ENCODE measurements around the gene SLC4A4.

SLC4A4 gene

DNA sequence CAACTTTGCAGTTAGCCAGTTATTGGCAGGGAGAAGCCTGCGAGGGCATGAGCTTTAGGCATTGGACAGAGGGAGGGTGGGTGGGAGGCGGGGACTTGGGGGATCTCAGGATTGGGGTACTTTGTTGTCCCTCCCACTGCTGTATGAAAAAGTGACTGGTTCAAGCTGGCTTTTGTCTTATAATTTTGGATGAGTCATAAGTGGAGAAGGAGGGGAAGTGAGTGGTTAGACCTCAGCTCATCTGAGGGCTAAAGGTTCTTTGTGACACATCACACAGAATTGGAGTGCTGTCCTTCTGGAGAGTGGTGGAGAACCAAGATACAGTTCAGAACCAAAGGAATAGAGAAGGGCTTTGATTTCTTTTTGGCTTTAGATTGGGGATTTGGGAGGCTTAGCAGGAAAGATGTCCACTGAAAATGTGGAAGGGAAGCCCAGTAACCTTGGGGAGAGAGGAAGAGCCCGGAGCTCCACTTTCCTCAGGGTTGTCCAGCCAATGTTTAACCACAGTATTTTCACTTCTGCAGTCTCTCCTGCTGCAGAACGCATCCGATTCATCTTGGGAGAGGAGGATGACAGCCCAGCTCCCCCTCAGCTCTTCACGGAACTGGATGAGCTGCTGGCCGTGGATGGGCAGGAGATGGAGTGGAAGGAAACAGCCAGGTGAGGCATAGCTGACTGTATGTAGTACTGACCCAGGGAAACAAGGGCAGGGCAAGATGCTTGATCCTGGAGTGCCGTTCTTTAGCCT lies at the start of gene SLC4A4:
SLC4A4 (plus strand) TSS at position 175 of the 748 bp plus-strand sequence.
- DNase-seq = no peak

DNA sequence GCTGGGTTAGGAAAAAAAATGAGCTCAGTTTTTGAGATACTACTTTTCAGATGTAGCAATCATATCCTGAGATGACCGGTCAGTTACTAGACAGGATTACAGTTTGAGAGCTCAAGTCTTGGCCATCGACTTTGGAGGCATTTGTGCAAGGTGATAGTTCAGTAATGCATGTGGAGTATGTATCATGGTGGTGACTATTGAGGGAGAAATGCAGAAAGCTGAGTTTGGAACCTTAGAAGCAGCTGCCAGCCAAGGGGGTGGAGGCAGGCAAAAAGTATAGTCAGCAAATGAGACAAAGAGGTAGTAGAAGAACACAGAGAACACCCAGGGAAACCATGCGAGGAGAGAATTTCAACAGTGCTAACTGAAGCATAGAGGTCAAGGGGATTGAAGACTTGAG lies 48.7 kb upstream of the SLC4A4 start:
- DNase-seq = no peak

DNA sequence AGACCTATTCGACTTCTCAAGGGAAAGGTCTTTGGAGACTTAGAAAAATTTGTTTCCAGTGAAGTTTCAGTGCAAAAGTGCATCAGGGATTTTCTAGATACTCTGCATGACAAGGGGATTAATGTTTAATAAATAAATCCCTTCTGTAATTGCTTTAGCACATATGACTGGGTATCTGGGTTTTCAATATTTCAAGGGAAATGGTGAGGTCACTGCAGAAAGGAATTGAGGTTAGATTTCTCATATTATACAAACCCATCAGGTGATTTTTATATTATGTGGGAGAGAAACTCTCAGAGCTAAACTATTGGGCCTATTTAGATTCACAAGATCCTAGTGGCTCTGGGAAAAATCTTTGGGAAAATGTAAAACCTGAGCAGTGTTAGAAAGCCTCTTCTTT lies 48.3 kb upstream of the SLC4A4 start:
- no peak for DNase-seq

DNA sequence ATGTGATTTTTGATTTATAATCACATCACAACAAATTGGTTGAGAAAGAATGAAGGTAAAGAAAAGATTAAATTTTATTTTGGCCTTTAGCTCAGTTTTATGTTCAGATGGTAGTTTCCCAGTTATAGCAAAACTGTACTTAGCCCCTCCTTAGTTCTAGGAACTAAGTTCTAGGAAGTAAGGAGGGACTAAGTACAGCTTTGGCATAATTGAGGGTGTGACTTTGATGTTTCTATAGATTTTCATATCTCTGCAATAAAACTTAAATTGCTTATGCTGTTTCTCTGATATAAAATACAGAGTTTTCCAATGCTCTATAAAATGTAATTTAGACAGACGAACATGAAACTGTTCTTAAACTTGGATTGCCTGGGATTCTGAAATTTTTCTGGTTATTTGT lies 46.6 kb upstream of the SLC4A4 start:
- no peak for DNase-seq

DNA sequence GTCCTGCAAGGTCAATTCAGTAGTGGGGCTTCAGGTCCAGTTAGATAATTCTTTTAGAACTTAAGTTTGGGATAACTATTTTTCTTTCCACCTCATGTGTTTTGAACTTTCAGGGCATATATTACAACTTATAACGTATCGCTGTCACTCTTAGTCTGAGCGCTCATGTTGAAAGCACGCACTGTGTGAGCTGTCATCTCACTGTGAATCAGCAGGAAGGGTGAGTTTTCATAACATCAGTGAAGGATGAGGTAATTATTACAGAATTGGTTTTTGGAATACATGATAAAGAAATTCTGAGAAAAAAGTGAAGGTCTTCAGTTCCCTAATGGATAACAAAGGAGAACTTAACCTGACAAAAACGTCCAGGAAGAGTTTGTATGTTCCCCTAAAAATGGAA lies 45.1 kb upstream of the SLC4A4 start:
- no peak for DNase-seq

DNA sequence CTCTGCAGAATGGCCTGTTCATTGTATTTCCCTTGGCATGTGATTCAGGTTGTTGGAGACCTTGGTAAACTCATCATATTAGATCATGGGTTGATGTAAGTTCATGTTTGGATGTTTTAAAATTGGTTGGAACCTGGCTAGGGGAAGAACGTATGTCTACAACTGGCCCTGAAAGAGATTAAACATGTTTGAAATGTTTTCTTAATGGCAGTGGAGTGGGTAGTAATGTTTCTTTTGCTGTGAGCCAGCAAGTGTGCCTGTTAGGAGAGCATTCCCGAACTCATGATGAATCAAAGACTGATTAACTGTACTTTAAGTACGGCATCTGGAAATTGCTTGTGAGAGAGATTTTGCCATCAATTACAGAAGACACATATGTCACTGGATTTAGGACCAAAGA lies 44.5 kb upstream of the SLC4A4 start:
- DNase-seq = no peak

DNA sequence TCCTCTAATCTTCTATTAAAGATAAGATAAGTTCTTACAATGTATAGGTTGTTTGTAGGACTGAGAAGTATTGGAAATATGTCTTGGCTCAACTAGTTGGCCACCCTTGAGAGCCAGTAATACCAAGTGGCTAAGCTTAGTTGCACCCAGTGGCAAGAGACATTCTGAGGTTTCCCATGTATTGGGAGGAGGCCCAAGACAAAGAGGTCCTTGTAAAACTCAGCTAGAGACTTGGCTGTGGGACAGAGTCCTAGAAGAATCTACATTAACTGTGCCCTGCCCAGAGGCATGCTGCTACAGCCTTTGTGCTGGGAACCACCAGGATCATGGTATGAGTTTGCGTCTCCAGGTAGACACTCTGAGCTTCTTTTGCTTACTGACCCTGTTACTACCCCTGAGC lies 41.9 kb upstream of the SLC4A4 start:
- no peak for DNase-seq

DNA sequence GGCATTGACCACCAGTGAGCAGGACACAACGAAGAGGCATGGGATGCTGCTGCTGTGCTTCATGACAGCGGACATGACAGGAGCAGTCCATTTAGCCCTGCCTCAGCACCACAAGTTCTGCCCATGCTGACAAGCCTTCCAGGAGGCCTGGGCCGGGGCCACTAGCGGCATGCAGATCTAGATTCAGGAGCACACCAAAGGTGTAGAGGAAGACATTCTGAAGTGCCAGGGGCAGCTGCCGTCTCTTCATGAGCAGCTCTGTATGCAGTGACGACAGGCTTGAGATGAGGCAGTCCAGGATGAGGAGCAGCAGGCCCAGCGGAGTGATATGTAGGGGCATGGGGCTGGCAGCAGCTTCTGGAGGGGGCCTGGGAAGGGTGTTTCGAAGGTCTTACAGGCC lies 38.5 kb upstream of the SLC4A4 start:
- no peak for DNase-seq

DNA sequence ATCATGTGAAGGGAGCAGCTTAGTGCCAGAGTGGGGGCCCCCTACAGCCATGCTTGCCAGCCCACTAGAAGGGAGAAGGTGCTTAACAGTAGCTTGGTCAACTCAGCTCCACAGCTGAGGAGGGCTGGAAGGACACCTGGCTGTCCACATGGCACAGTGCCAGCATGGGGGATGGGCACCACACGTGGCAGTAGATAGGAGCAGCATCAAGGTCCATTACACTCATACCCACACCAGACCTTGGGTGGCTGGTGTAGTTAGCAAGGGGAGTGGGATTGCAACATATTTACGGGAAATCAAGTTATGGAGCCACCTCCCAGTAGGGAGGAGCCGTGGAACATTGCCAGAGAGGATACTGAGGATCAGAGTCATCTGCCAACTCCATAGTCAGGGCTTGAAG lies 37.9 kb upstream of the SLC4A4 start:
- DNase-seq = no peak

DNA sequence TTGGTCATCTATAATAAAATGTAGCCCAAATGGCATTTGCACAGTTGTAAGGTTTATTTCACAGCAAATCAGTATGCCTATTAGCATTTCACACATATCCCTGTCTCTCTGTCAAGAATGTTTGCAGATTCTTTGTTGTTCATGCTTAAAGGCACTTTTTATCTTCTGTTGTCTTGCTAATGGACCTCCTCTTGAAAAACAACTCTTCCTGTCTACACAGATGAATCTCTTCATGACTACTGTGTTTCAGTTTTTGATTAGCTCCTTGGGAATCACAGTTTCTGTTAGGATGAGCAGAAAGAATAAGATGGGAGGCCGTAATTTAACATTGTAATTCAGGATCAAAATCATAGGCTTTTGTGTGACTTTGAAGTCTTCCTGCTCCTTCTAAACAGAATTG lies 35.5 kb upstream of the SLC4A4 start:
- DNase-seq = no peak

DNA sequence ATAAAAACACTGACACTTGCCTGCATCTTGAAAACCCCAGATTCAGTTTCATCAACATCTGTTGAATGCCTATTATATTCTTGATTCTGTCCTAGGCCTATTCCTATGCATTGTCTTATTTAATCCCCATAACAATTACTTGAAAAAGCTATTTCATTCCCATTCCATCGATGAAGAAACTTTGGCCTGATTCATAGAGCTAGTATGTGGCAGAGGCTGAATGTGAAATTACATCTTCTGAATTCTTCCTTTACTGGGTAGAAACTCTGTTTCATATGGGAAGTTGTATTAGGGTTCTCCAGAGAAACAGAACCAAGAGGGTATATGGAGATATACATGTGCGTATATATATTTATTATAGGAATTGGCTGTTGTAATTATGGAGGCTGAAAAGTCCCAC lies 35.0 kb upstream of the SLC4A4 start:
- DNase-seq = no peak

DNA sequence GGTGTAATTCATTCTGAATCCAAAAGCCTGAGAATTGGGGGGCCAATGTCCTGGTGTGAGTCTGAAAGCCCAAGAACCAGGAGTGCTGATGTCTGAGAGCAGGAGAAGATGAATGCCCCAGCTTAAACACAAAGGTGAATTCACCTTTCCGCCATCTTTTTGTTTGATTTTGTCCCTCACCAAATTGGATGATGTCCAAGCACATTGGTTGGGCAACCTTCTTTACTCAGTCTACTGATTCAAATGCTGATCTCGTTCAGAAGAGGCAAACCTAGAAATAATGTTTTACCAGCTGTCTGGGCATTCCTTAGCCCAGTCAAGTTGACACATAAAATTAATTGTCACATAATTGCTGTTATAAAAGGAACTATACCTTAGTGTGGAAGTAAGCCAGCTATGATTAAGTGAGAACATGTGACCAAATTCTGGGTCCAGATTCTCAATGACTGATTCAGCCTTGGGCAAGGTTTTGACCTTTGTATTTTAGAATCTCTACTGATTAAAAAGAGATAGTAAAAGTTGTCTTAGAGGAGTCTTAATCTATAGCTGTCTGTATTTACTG lies 34.5 kb upstream of the SLC4A4 start:
- DNase-seq = no peak

DNA sequence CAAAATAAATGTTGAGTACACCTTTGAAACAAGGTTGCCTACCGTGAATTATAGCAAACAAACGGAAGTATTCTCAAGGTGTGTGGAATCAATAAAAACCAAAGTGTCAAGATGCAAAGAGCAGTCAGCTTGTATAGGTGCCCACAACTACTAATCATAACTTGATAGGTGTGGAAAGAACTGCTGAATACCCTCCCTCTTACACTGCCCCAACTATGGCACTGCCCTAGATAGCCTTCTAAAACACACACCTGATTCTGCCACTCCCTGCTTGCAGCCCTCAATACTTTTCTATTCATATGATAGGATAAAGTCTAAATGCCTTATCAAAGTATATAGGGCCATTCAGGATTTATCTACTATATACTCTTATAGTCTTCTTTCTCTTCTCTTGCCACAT lies 31.1 kb upstream of the SLC4A4 start:
- DNase-seq = no peak

DNA sequence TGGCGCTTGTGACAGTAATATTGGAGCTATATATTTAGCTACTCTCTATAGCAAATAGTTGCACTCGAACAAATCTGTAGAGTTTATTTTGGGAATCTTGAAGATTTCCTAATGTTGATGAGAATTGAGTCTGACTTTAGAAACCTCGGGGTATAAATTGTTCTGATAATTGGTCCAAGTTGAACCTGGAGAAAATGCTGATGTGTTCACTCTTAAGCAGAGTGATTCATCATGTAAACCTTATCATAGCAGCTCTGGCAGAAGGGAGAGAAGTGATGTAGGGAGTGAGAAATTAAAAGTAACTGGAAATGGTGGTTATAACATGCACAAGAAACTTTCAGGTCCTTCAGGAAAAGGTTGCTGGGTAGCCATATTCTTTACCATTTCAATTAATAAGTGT lies 16.4 kb upstream of the SLC4A4 start:
- DNase-seq = no peak

DNA sequence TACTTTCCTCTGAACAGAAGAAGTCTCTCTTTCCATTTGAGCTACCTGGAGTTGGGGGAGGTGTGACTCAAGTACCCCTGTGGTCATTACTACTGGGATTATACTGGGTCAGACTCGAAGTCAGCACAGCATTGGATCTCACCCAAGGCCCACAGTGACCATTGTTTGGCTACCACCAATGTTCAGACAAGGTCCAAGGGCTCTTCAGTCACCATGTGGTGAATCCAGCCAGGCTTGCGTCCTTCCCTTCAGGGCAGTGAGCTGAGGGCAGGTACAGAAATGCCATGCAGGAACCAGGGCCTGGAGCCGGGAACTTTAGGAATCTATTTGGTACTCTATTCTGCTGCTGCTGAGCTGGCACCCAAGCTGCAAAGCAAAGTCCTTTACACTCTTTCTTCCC lies 5.5 kb upstream of the SLC4A4 start:
- no peak for DNase-seq

DNA sequence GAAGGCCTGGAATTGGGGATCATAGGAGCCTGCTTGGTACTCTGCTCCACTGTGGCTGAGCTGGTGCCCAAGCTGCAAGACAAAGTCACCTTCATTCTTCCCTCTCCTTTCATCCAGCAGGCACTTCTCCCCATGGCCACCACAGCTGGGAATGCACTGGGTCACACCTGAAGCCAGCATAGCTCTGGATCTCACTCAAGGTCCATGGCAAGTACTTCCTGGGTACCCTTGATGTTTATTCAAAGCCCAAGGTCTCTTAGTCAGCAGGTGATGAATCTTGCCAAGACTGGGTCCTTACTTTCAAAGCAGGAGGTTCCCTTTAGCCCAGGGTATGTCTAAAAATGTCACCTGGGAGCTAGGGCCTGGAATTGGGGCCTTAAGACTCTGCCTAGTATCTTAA lies 4.9 kb upstream of the SLC4A4 start:
- DNase-seq = no peak

DNA sequence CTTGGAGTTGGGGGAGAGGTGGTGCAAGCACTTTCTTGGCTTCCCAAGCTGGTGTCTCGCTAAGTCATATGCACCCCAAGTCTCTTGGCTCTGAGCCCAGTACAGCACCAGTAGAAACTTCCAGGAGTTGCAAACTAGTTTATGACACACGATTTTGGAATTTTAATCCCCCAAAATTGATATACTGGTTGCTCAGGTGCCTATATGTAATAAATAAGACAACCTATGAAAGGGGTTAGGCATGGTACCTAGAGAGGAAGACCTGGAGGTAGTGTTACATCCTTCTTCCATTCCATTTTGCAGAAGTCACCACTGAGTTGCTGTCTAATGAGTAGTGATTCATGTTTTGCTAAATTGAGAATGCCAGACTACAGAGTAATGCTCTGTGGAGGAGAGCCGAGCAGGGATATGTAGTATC lies 4.3 kb upstream of the SLC4A4 start:
- DNase-seq = no peak

DNA sequence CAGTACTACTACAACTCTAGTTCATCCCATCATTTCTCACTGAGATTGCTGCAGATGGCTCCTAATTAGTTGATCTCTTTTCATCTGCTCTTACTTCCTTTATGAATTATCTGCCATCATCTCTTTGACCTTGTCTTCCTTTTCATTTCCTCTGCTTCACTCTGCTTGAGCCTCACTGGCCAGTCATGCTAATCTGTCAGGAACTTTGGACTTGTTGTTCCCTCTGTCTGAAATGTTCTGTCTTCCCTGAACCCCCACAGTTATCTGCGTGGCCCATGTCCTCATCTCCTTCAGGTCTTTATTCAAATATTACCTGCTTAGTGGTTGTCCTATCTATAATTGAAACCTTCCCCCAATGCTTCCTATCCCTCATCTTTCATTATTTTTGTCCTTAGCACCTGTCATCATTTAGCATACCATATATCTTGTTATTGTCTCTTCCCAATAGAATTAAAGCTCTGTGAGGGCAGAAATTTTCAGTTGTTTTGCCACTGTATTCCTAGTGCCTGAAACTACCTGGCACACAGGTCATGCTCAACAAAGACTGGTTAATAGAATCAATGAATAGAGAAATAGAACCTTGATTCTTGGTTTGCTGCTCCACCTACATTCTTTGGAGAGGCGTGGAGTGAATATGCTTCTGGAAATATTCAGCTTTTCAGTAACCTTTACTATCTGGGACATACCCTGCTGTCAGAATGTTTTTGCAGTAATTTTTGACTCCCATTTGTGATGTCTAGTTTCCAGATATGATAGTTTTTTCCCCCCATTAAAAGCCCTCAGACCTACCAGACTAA lies 5.0 kb downstream of the SLC4A4 start:
- DNase-seq = no peak

DNA sequence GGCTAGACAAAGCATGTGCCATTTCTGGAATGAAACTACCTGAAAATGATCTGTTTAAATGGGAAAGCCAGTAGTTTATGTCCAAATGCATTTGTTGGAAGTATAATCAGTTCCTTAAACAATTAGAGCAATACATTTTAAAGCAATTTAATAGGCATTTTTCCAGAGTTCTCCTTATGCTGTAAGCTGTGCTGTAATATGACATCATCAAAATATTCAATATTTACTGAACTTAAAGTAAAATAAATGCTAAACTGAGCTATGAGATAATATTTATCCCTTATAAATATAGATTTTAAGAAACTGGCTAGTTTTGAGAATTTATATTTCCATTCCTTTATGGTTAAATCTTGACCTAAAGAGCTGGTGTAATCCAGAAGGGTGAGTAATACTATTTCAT lies 7.9 kb downstream of the SLC4A4 start:
- no peak for DNase-seq

DNA sequence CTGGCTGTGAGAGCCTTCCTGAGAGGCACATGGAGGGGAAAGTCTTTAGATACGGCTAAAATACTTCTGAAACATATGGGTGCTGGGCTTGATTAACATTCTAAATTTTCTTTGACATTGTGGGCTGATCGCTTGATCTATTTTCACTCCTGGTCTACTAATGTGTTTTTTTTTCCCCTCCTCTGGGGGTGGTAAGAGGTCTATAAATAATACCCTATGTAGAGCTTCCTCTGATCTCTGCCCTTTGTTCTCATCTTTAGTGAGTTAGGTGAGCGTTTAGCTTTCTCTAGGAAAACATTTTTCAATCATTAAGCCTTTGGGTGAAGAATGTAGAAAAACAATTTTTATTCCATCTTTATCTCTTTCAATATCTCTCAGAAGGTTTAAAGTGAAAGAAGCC lies 9.8 kb downstream of the SLC4A4 start:
- DNase-seq = no peak

DNA sequence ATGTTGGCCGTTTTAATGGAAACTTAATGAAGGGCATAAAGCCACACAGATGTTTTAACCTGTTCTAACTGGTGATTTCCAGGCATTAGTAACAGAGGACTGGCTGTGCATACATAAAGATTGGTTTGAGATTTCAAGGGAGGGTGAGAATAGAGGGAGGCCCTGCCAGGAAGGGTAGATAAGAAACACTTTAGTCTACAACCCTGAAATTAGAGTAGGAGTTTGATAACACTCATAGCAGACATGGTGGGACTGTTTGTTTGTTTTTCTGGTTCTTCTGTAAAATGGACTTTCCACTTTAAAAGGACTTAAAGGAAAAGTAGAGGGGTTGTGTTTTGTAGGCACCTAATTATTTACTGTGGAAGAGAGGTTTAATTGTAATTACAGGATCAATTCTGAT lies 16.2 kb downstream of the SLC4A4 start:
- DNase-seq = no peak

DNA sequence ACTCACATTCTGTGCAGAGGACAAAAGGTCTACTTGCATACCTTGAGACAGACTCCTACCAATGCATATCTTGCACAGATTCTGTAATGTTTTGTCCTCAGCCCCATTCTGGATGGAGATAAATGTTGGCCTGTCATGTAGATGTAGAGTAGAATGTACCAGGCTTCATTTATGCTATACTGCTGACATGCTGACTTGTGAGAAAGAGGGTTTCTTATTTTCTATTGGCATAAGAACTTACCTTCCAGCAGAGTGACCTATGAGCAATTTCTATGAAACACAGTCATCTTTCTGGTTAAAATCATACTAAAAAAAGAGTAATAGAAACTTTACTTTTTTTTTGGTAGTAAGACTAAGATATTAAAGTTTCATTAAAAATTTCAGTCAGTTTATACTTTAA lies 17.2 kb downstream of the SLC4A4 start:
- no peak for DNase-seq

DNA sequence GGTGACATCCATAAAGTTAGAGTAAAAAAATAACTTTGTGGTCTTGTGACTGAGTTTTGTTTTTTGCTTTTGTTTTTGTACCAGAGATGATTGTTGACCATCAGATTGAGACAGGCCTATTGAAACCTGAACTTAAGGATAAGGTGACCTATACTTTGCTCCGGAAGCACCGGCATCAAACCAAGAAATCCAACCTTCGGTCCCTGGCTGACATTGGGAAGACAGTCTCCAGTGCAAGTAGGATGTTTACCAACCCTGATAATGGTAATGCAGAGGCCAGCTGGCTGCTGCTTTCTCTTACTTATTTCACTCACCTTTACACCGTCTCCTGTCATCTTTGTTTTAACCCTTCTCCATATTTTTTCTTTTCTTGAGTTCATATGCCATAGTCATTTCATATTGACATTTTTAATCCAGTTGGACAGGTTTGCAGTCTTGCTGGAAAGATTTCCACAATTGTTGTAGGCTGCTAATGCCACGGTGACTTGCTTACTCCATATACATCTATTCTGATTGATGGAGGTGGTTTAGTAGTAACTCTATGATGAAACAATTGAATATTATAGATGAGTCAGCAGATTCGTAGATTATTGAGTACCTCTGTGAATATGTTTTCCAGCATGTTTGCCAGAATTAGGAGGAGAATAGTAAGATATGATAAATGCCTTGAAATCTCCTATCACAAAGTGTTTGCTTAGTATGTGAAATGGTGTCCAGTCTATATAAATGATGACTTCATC lies 18.3 kb downstream of the SLC4A4 start:
- DNase-seq = no peak

DNA sequence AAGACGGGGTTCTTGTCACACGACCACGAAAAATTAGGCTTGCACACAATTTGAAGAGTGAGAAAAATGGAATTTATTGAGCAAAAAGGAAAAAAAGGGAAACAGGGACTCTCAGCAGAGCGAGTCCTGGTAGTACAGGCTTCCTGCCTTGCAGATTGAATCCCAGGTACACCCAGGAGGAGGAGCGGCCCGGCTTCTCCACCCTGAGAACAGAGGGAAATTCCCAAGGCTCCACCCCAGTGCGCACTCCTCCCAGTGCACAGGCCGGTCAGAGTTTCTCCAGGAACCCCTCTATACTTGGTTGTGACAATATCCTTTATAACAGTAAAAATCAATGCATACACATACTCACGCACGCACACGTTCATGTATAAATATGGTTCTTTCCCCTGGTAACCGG lies 22.0 kb downstream of the SLC4A4 start:
- DNase-seq = no peak
